ENCODE measurements around the gene SUMO2.

The SUMO2 gene

DNA sequence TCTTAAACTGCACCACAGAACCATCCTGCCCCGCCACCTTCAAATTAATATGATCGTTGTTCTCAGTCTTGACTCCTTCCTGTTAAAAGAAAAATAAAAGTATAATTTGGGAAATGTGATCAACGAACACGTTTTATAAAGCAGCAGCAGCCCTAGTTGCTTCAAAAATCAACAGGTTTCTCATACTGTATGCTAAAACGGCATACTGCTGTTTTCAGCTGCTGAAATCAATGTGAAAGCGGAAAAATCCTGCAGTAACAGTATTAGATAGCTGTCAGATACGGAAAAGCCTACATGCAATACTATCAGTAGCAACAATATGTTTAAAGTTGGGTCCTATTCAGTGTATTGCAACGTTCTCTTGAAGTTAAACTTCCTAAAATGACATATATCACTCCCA lies 1.6 kb downstream of the SUMO2 start:
- no peaks in the 10 kb centered on the region for H3K27me3 ChIP-seq (ENCODE audit: insufficient read depth, low read length)
- H3F3A ChIP-seq (ENCODE audit: insufficient read depth, low read length): no peaks in the 10 kb centered on the region; the same call in 1 of the 2 replicates
- H4K20me1 ChIP-seq (ENCODE audit: insufficient read depth, low read length): peaks cover 7% of the 10 kb centered on the region
- H3K4me3 ChIP-seq (ENCODE audit: low read depth, low read length, poor library complexity, severe bottlenecking): peak overlapping the region; percentile 98
- no peak overlapping the region for H2AFZ ChIP-seq (ENCODE audit: low read length)
- no peak for TF ChIP-seq EZH2 (IDR thresholded peaks at IDR 0.05; ENCODE audit: borderline replicate concordance, low read length)
- TF ChIP-seq, protein P1, sequence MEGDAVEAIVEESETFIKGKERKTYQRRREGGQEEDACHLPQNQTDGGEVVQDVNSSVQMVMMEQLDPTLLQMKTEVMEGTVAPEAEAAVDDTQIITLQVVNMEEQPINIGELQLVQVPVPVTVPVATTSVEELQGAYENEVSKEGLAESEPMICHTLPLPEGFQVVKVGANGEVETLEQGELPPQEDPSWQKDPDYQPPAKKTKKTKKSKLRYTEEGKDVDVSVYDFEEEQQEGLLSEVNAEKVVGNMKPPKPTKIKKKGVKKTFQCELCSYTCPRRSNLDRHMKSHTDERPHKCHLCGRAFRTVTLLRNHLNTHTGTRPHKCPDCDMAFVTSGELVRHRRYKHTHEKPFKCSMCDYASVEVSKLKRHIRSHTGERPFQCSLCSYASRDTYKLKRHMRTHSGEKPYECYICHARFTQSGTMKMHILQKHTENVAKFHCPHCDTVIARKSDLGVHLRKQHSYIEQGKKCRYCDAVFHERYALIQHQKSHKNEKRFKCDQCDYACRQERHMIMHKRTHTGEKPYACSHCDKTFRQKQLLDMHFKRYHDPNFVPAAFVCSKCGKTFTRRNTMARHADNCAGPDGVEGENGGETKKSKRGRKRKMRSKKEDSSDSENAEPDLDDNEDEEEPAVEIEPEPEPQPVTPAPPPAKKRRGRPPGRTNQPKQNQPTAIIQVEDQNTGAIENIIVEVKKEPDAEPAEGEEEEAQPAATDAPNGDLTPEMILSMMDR (IDR thresholded peaks at IDR 0.05; ENCODE audit: low read length): no peak
- peaks cover 25% of the 10 kb centered on the region for H3K4me1 ChIP-seq (ENCODE audit: insufficient read depth, low read length, severe bottlenecking)
- no peak overlapping the region for H3K27ac ChIP-seq (ENCODE audit: low read depth, low read length, poor library complexity, severe bottlenecking)
- H3K9me3 ChIP-seq (ENCODE audit: low read length): no peaks in the 10 kb centered on the region
- peaks cover 47% of the 10 kb centered on the region for H3K36me3 ChIP-seq (ENCODE audit: insufficient read depth, low read length)
- peaks cover 52% of the 10 kb centered on the region for H3K79me2 ChIP-seq (ENCODE audit: insufficient read depth, low read length)
- H3K4me2 ChIP-seq (ENCODE audit: low read length): peak overlapping the region; percentile 97
- no peaks in the 10 kb centered on the region for H3K9me2 ChIP-seq (ENCODE audit: low read depth, low read length)
- peak overlapping the region; percentile 99 for H3K9ac ChIP-seq (ENCODE audit: low read length)

DNA sequence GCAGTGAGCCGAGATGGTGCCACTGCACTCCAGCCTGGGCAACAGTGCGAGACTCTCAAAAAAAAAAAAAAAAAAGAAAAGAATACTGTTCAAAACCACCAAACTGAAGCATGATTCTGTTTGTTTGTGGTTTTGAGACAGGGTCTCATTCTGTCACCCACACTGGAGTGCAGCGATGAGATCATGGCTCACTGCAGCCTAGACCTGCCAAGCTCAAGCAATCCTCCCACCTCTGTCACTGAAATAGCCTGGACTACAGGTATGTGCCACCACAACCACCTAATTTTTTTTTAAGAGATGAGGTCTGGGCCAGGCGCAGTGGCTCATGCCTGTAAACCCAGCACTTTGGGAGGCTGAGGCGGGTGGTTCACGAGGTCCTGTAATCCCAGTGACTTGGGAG lies 4.3 kb downstream of the SUMO2 start:
- TF ChIP-seq EZH2 (IDR thresholded peaks at IDR 0.05; ENCODE audit: borderline replicate concordance, low read length): no peak
- TF ChIP-seq, protein P1 (IDR thresholded peaks at IDR 0.05; ENCODE audit: low read length): no peak
- no peaks in the 10 kb centered on the region; the same call in 1 of the 2 replicates for H3F3A ChIP-seq (ENCODE audit: insufficient read depth, low read length)

DNA sequence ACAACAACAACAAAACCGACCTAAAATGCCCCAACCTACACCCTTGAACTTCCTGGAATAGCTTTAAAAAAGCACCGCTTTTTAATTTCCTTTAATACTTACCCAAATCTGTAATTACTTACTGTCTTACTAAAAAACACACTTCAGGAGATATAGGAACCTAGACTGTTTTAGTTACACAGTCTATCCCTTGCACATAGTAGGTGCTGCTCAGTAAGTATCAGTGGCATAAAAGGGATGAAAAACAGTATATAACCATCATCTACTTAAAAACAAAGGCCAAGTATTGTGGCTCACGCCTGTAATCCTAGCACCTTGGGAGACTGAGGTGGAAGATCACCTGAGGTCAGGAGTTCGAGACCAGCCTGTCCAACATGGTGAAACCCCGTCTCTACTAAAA lies 6.1 kb downstream of the SUMO2 start:
- no peaks in the 10 kb centered on the region; the same call in 1 of the 2 replicates for H3F3A ChIP-seq (ENCODE audit: insufficient read depth, low read length)
- H3K36me3 ChIP-seq (ENCODE audit: insufficient read depth, low read length): peaks cover 92% of the 10 kb centered on the region
- no peaks in the 10 kb centered on the region for H3K27me3 ChIP-seq (ENCODE audit: insufficient read depth, low read length)
- peaks cover 19% of the 10 kb centered on the region for H3K4me1 ChIP-seq (ENCODE audit: insufficient read depth, low read length, severe bottlenecking)
- H2AFZ ChIP-seq (ENCODE audit: low read length): no peak overlapping the region
- H4K20me1 ChIP-seq (ENCODE audit: insufficient read depth, low read length): peaks cover 7% of the 10 kb centered on the region
- no peak overlapping the region for H3K4me2 ChIP-seq (ENCODE audit: low read length)
- no peak overlapping the region for H3K9ac ChIP-seq (ENCODE audit: low read length)
- no peaks in the 10 kb centered on the region for H3K9me3 ChIP-seq (ENCODE audit: low read length)
- H3K27ac ChIP-seq (ENCODE audit: low read depth, low read length, poor library complexity, severe bottlenecking): no peak overlapping the region
- peaks cover 53% of the 10 kb centered on the region for H3K79me2 ChIP-seq (ENCODE audit: insufficient read depth, low read length)
- TF ChIP-seq EZH2 (IDR thresholded peaks at IDR 0.05; ENCODE audit: borderline replicate concordance, low read length): no peak
- no peaks in the 10 kb centered on the region for H3K9me2 ChIP-seq (ENCODE audit: low read depth, low read length)
- H3K4me3 ChIP-seq (ENCODE audit: low read depth, low read length, poor library complexity, severe bottlenecking): no peak overlapping the region

More for the DNA sequence above, 4.3 kb downstream of the SUMO2 start:
- peaks cover 23% of the 10 kb centered on the region for H3K4me1 ChIP-seq (ENCODE audit: insufficient read depth, low read length, severe bottlenecking)
- H4K20me1 ChIP-seq (ENCODE audit: insufficient read depth, low read length): peaks cover 7% of the 10 kb centered on the region
- no peaks in the 10 kb centered on the region for H3K27me3 ChIP-seq (ENCODE audit: insufficient read depth, low read length)
- no peaks in the 10 kb centered on the region for H3K9me3 ChIP-seq (ENCODE audit: low read length)
- no peak overlapping the region for H3K4me3 ChIP-seq (ENCODE audit: low read depth, low read length, poor library complexity, severe bottlenecking)
- H3K27ac ChIP-seq (ENCODE audit: low read depth, low read length, poor library complexity, severe bottlenecking): no peak overlapping the region
- no peaks in the 10 kb centered on the region for H3K9me2 ChIP-seq (ENCODE audit: low read depth, low read length)
- H3K36me3 ChIP-seq (ENCODE audit: insufficient read depth, low read length): peaks cover 73% of the 10 kb centered on the region
- peaks cover 55% of the 10 kb centered on the region for H3K79me2 ChIP-seq (ENCODE audit: insufficient read depth, low read length)
- no peak overlapping the region for H3K4me2 ChIP-seq (ENCODE audit: low read length)
- H3K9ac ChIP-seq (ENCODE audit: low read length): no peak overlapping the region
- H2AFZ ChIP-seq (ENCODE audit: low read length): no peak overlapping the region

DNA sequence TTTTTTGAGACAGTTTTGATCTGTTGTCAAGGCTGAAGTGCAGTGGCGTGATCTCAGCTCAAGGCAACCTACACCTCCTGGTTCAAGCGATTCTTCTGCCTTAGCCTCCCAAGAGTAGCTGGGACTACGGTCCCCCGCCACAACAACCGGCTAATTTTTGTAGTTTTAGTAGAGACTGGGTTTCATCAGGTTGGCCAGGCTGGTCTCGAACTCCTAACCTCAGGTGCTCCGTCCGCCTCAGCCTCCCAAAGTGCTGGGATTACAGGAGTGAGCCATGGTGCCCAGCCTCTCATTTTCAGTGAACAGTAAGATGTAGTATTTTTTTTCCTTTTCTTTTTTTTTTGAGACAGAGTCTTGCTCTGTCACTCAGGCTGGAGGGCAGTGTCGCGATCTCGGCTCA lies 7.8 kb downstream of the SUMO2 start:
- Histone ChIP-seq H3K4me1 (ENCODE audit: insufficient read depth, low read length, severe bottlenecking) (peaks cover 4% of the 10 kb centered on the region), H3F3A (ENCODE audit: insufficient read depth, low read length) (no peaks in the 10 kb centered on the region; the same call in 1 of the 2 replicates), H3K27ac (ENCODE audit: low read depth, low read length, poor library complexity, severe bottlenecking) (no peak overlapping the region), H3K36me3 (ENCODE audit: insufficient read depth, low read length) (peaks cover 98% of the 10 kb centered on the region), H2AFZ (ENCODE audit: low read length) (no peak overlapping the region), H3K9me2 (ENCODE audit: low read depth, low read length) (no peaks in the 10 kb centered on the region), H3K27me3 (ENCODE audit: insufficient read depth, low read length) (no peaks in the 10 kb centered on the region), H3K9ac (ENCODE audit: low read length) (no peak overlapping the region), H4K20me1 (ENCODE audit: insufficient read depth, low read length) (peaks cover 3% of the 10 kb centered on the region; the same call in 1 of the 2 replicates), H3K4me3 (ENCODE audit: low read depth, low read length, poor library complexity, severe bottlenecking) (no peak overlapping the region), H3K79me2 (ENCODE audit: insufficient read depth, low read length) (peaks cover 41% of the 10 kb centered on the region), H3K9me3 (ENCODE audit: low read length) (no peaks in the 10 kb centered on the region), H3K4me2 (ENCODE audit: low read length) (no peak overlapping the region)
- TF ChIP-seq, protein P1 (IDR thresholded peaks at IDR 0.05; ENCODE audit: low read length): no peak
- no peak for TF ChIP-seq EZH2 (IDR thresholded peaks at IDR 0.05; ENCODE audit: borderline replicate concordance, low read length)

Data from OCI-LY1 (cell line).